GM18502 (cell line): ENCODE data around the gene ADAMTS17.

Source experiments
- ATAC-seq: cut with Tn5 transposase; IDR thresholded peaks from one replicate; pipeline ENCODE4 v1.9.1; 2021; ENCODE audit warnings: mild to moderate bottlenecking; ENCODE audit not compliant: unreplicated experiment, poor library complexity

Gene ADAMTS17

DNA sequence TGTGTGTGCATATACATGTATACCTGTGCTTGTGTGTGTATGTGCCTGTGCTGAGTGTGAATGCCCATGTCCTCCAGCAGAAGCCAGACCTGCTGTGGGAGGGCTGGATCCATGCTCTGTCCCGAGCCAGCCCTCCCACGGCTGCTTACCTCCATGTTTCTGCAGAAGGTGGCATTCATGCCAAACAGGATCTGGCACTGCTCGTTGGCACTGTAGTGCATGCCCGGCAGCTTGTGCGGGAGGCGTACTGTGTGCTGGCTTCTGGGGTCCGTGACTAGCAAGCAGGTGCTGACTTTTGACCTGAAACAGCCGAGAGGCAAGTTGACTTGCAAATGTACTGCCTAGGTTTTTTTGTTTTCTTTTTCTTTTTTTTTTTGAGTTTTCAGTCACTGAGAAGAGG lies 189.3 kb downstream of the ADAMTS17 start:
- ATAC-seq = no peak

GRCh38 chr15:100150906-100151305 lies 190.9 kb downstream of the ADAMTS17 start:
- no peak for ATAC-seq

DNA sequence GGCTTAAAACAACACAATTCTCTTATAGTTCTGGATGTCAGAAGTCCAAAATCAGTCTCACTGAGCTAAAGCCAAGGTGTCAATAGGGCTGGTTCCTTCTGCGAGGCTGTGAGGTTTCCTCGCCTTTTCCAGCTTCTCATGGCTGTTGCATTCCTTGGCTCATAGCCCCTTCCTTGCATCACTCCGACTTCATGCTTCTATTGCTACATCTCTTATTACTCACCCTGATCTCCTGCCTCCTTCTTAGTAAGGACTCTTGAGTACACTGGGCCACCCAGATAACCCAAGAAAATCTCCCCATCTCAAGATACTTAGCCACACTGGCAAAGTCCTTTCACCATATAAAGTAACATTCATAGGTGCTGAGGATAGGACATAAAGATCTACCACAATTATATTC lies 193.9 kb downstream of the ADAMTS17 start:
- no peak for ATAC-seq

DNA sequence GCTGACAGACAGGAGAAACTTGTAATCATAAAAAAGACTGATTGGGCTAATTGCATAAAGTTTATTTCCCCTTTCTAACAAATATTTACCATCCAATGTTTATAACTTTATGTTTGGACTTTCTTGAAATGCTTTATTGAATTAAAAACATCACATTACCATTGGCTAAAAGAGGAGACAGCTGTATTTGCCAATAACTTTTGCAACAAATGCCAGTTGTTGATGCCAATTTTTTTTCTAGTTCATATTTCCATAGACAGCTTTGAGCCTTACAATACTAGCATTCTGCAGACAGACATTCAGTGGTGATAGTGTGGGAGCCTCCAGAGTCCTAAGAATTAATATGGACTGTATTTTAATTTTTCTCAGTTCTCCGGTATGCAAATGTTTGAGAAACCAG lies 198.4 kb downstream of the ADAMTS17 start:
- no peak for ATAC-seq

DNA sequence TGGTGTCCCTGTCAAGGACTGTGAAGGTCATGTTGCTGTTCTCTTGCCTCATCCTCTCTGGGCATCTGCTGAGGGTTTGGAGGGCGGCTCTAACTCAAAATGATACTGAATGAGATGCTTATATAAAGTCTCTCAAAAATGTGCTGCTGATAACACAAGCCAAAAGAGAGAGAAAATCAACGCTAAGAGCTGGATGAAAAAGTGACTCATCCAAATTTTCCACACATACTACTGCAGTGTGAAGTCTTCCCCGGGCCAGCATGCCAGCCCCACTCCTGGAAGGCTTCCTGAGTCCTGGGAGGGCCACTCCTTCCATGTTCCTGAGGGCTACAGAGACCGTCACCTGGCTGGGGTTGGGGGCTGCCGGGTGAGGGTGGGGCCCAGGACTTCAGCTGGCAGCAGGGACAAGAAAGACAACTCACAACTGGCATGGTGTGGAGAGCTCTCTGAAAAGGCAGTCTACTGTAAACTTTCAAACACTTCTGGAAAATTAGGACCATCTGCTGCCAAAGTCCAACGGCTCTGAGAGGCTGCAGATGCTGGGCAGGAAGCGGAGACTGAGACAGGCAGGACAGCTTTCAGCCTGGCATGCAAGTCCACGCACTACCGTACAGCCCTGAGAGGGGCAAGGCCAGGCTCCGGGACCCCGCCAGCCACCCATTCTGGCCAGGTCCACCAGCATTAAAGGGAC lies 200.3 kb downstream of the ADAMTS17 start:
- ATAC-seq = no peak

DNA sequence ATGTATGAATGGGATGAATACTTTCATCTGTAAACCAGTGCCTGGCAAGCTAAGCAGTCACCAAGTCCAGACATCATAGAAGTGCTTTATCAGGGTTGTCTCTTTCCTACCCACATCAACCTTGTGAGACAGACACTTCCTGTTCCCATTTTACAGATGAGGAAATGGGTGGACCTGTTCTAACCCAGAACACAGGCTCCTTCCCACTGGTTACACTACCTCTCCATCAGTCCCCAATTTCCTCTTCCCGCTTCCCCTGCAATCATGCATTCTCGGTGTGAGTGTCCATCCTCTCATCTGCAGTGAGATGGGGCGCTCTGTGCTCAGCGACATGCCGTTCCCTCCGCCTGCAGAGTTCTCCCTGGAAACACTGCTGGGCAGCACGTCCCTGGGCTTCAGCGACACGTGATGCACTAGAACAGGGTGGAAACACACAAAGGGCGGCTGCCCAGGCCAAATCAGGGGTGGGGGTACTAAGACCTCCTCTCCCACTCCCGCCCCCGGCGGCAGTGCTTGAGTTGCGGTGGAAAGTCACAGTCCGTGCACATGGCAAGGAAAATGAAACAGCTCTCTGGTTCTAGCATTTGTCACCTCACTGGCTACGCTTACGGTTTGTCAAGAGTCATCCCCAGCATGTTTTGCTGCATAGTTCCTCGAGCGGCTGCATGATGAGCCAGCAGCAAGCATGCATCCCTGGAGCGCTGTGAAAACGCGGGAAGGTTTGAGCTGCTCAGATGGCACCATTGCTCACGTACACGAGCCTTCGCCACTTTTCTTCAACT lies 201.1 kb downstream of the ADAMTS17 start:
- ATAC-seq = no peak

DNA sequence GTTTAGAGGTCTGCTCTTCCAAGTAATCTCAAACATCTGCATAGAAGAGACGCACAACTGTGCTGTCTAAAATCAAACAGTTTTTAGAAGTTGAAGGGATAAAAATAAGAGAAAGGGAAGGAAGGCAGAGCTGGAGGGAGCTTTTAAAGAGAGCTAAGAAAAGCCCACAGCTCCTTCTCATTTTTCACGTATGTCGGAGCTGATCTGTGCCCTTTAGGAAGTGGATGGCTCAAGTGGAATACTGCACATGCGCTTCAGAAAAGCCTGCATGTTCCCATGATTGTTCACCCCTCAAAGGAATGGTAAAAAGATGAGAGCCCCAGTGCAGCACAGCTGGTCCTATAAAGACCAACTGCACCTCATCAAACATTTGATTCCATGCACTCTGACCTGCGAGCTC lies 207.2 kb downstream of the ADAMTS17 start:
- no peak for ATAC-seq

- ATAC-seq = no peak
These were observed 207.6 kb downstream of the ADAMTS17 start for GRCh38 chr15:100134089-100134583.

- ATAC-seq = no peak
These were observed 208.8 kb downstream of the ADAMTS17 start for GRCh38 chr15:100133001-100133400.

DNA sequence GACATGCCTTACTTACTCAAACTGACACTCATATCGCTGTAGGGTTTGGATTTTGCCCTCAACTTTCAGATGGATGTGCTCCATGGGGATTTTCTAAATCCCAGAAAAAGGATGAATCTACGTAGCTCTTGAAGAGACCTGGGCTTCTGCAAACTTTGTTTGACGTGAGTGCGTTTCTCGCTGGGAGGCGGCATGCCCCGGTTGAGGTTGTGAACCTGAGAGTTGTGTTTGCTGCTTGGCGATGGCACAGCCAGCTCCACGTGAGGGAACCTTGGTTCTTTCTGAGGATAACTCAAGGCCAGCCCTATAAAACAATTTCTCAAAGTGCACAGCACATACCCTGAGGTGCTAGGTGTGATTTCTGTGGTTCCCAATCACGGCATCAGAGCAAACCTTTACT lies 209.5 kb downstream of the ADAMTS17 start:
- ATAC-seq = no peak

DNA sequence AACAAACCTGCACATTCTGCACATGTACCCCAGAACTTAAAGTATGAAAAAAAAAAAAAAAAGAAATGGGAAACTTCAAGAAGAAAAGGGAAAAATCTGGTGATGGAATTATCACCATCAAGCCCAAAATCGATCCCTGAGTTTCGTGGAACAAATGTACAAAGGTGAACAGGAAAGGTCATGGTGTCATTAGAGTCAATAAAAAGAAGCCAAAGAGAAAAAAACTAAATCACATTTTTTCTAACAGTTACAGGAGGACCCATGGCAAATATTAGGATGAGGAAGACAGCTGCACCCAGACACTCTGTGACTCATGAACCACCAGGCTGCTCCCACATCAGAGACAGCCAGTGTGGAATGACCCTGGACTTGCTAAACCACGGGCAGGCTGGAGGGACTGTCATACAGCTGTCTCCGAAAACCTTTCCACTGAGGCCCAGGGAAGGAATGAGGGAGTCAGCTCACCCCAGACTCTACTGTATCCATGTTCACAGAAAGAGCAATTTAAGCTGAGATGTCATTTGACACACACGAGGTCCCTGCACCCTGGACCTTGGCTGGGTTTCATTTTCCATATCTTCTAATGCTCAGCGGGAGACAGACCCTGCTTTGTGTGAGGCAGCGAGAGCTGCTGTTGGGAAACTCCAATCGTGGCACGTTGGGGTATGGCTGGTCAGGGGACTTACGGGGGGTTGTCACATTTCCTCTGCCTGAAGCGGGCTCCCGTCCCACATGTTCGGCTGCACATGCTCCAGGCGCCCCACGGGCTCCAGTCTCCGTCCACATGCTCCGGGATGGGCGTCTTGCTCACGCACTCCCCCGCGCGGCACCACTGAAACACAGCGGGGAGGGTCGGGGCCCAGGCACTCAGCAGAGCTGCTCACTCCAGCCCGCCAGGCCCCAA lies 210.2 kb downstream of the ADAMTS17 start:
- no peak for ATAC-seq

GRCh38 chr15:100129677-100130076 lies 212.1 kb downstream of the ADAMTS17 start:
- ATAC-seq = no peak

GRCh38 chr15:100125401-100126191 lies 216.2 kb downstream of the ADAMTS17 start:
- ATAC-seq = no peak

DNA sequence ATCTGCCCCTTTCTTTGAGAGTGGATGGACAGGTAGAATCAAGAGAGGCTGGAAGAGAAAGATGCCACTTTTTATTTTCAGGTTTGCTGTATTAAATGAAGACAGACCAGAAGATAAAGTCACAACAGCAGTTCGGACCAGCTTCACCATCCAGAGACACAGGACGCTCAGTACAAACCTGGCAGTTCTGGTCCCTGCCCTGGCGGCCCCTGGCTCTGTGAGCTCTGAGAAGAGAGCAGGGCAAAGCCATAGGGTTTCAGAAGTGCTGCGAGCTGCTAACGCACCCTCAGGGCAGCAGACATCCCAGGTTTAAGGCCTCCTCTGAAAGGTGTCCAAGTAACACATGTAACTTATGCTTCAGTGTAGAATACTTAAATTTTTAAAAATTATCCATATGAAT lies 216.8 kb downstream of the ADAMTS17 start:
- no peak for ATAC-seq

GRCh38 chr15:100124361-100124760 lies 217.4 kb downstream of the ADAMTS17 start:
- ATAC-seq = no peak

- no peak for ATAC-seq
These were observed 218.2 kb downstream of the ADAMTS17 start for GRCh38 chr15:100123611-100124010.

DNA sequence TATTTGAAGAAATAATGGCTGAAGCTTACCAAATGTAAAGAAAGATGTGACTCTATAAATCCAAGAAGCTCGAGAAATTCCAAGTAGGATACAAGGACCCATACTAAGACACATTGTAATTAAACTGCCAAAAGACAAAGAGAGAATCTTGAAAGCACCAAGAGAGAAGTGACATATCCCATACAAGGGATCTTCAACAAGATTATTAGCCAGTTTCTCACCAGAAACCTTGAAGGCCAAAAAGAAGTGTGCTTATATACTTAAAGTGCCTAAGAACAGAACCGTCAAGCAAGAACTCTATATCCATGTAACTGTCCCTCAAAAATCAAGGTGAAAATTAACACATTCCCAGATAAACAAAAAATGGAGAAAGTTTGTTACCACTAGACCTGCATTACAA lies 220.5 kb downstream of the ADAMTS17 start:
- no peak for ATAC-seq

DNA sequence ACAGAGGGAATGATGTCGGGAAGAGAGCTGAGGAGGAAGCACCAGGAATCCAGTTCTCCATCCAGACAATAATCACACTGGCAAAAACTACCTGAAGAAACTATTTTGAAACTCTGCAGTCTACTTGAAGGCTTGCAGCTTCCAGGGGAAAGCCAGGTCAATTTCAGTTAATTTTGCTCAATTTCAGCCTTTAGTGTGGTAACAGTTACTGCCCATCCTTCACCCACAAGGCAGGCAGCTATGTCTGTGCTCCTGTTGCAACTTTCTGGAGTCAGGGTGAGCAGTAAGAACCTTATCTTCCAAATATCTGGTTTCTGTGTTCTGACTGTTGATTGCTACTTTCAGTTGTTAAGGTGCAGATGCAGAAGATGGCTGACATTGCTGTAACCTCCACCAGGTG lies 221.7 kb downstream of the ADAMTS17 start:
- no peak for ATAC-seq

GRCh38 chr15:100118546-100118945 lies 223.2 kb downstream of the ADAMTS17 start:
- no peak for ATAC-seq
